D721Med (cell line): ENCODE measurements around the gene PLAGL1.

Source experiments
- DNase-seq: peaks from one replicate; pipeline ENCODE4 v3.0.0; 2011; ENCODE audit warnings: low spot score; ENCODE audit not compliant: insufficient read length
- FAIRE-seq: peaks from 2 replicates; lab custom pipeline; 2011; peaks lifted over from hg19 to GRCh38; lab: Jason Lieb, UNC
- TF ChIP-seq, protein P1 (sequence below): IDR thresholded peaks from 2 replicates; pipeline ENCODE4 v1.5.1; 2012; ENCODE audit warnings: mild to moderate bottlenecking, control low read depth; ENCODE audit not compliant: insufficient read depth; ENCODE audit errors: missing control alignments

The PLAGL1 gene

GRCh38 chr6:143986463-143987065 is 21.5 kb downstream of the PLAGL1 start:
- DNase-seq (no peak), FAIRE-seq (no peak)
- TF ChIP-seq, protein P1, sequence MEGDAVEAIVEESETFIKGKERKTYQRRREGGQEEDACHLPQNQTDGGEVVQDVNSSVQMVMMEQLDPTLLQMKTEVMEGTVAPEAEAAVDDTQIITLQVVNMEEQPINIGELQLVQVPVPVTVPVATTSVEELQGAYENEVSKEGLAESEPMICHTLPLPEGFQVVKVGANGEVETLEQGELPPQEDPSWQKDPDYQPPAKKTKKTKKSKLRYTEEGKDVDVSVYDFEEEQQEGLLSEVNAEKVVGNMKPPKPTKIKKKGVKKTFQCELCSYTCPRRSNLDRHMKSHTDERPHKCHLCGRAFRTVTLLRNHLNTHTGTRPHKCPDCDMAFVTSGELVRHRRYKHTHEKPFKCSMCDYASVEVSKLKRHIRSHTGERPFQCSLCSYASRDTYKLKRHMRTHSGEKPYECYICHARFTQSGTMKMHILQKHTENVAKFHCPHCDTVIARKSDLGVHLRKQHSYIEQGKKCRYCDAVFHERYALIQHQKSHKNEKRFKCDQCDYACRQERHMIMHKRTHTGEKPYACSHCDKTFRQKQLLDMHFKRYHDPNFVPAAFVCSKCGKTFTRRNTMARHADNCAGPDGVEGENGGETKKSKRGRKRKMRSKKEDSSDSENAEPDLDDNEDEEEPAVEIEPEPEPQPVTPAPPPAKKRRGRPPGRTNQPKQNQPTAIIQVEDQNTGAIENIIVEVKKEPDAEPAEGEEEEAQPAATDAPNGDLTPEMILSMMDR, result no peak

DNA sequence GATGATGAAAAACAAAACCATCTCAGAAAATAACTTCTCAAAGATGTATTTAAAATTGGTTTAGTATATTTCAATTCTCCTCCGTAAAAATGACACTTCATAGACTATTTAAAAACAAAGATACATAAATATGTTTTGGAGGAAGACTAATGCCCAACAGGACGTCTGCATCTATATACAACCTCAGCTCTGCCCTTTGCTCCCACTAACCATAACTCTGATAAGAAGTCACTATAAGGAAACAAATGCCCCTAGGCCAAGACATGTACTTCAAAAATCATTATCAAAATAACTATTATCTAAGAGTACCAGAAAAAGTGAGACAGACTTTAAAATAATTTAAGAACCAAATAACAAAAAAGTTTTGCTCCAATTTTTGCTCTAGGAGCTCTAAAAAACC is 23.4 kb downstream of the PLAGL1 start:
- DNase-seq (no peak), FAIRE-seq (no peak)
- TF ChIP-seq, protein P1, result no peak

DNA sequence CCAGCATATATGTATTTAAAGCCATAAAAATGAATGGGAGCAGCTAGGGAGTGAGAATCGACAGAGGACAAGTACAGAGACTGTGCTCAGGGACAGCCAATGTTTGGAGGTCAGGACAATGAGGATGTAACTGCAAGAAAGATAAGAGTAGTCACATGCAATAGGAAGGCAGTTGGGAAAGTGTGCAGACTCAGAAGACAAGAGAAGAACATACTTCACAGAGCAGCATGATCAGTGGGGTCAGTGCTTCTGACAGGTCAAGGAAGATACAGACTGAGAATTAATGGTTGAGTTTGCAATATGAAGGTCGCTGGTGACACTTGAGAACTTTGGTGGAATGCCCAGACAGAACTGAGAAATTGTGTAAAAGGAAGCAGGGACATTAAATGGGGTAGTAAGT is 25.1 kb downstream of the PLAGL1 start:
- FAIRE-seq, result no peak
- DNase-seq, result no peak
- TF ChIP-seq, protein P1, result no peak

GRCh38 chr6:143980921-143981320 is 27.1 kb downstream of the PLAGL1 start:
- DNase-seq (no peak), FAIRE-seq (no peak)
- TF ChIP-seq, protein P1, result no peak

GRCh38 chr6:143976806-143977349 is 31.2 kb downstream of the PLAGL1 start:
- TF ChIP-seq, protein P1, result no peak
- no peak for DNase-seq
- no peak for FAIRE-seq

DNA sequence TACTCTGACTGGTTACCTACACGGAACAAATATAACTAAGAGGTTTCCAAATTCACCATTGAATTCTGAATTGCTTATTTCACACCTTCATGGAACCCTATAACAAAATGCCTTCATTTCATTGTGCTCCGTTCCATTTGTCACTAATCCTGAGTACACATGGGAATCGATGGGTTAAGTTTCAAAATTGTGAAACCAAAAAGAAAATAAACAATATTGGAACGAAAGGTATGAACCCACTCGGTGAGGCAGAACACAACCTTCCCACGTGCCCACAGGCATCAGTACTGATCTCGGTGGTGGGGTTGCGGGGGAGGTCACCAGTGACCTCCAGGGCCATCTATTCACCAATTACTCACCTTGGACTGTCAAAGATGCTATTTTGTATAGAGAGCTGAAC is 34.0 kb downstream of the PLAGL1 start:
- DNase-seq (no peak), FAIRE-seq (no peak)
- TF ChIP-seq, protein P1, result no peak

DNA sequence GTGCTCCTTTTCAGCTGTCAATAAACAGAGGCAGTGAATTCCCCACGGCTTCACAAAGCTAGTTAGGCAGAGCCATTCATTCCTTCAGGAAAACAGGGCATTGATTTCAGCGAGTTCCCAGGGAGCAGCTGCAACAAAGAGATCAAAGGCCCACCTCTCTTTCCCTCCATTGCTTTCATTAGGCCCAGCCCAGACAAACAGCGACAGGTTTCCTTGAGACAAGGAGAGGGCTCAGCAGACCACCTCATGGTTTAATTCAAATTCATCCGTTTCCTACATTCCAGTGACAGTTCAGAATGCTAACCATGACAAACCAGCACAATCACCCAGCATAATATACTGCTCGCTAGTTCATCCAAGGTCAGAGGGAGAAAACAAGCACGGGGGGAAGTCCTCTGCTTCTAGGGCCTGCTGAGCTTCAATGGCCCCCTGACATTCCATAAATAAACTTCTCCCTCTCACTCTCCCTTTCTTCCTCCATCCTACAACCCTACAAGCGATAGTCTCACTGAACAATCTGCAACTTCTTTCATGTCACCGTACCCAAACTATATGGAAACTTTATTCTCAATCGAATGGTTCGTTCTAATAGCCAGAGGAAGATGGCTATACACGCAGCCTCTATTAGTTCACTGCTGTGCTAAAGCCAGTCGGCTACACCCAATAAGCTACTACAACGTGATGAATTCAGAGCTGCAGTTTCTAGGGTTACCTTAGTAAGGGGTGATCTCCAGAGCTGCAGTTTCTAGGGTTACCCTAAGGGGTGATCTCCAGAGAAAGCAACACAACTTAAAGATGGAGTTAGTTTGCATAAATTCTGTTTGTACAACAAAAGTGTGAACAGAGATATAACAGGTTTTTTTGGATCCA is 34.7 kb downstream of the PLAGL1 start:
- DNase-seq (no peak), FAIRE-seq (no peak)
- TF ChIP-seq, protein P1, result no peak
